DOHH2 (cell line): Measurements from ENCODE around the gene ACSF2.

Experiments used
- CTCF ChIP-seq: fragments of 200-600 bp; sonication (generic); IDR thresholded peaks from one replicate; pipeline ENCODE4 v1.5.1; 2014; ENCODE audit warnings: antibody characterized with exemption, mild to moderate bottlenecking, low read depth, low read length; ENCODE audit not compliant: poor library complexity, severe bottlenecking
- EZH2phosphoT487 ChIP-seq: fragments of 200-600 bp; sonication (generic); IDR thresholded peaks from 2 replicates; pipeline ENCODE4 v1.6.1; 2017; ENCODE audit warnings: borderline replicate concordance, mild to moderate bottlenecking, antibody characterized with exemption, low read length, moderate library complexity, mixed read lengths

- TF ChIP-seq CTCF (no peak), EZH2phosphoT487 (no peak)
These were observed 58.6 kb downstream of the ACSF2 start for GRCh38 chr17:50484386-50485155.
